ENCODE data around the gene PRKCB. TPM values are rescaled to one million over a fixed set of nuclear protein-coding genes. Genes with fewer than 3 reads are reported as not detected.

PRKCB gene
- total RNA-seq, 6 experiments from 2014 or later: not detected

DNA sequence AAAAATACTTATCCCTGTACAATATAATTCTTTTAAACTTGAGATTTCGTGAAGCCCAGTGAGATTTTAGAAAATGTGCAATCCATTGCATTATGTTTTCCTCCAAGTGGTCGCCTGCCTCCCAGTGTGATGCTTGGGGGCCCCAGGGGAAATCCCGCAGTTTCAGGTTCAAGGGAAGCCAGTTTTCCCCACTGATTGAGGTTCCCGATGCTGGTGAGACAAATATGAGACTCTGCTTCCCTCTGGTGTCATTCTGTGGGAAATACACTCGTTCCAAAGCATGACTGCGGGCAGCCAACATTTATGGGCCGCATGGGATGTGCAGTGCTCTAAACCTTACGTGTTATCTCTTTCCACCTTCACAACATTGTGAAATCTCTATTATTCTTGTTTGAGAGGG is 200.8 kb downstream of the PRKCB start:
- Mint-ChIP-seq H3K9me3 (no peaks in the 10 kb centered on the region), H3K4me3 (no peak overlapping the region), H3K4me1 (ENCODE audit: low read depth) (no peaks in the 10 kb centered on the region), H3K36me3 (ENCODE audit: low read depth) (no peaks in the 10 kb centered on the region), H3K27ac (no peak overlapping the region), H3K27me3 (ENCODE audit: insufficient read depth) (peaks cover 7% of the 10 kb centered on the region; the same call in 1 of the 2 replicates)
- peak; percentile 78 for TF ChIP-seq CTCF (IDR thresholded peaks at IDR 0.05)
- peak; percentile 41 for DNase-seq

DNA sequence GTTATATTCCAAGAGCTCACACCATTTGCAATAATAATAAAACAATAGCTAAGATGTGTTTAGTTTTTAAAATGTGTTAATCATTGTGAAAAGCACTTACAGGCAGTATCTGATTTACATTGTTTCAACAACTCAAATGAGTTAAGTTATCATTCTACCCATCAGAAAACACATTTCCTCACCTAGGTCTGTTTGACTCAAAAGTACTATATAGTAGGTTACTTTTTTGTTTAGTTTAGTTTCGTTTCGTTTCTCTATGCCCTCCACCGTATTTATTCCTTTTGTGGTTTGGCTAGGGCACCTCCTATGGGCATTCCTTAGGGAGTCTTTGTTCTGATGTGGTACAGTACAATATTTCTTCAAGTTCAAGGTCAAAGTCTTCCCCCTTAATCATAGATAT is 201.6 kb downstream of the PRKCB start:
- H3K36me3 Mint-ChIP-seq (ENCODE audit: low read depth): no peaks in the 10 kb centered on the region
- no peak for TF ChIP-seq CTCF (IDR thresholded peaks at IDR 0.05)
- H3K4me3 Mint-ChIP-seq: no peak overlapping the region
- peaks cover 7% of the 10 kb centered on the region; the same call in 1 of the 2 replicates for H3K27me3 Mint-ChIP-seq (ENCODE audit: insufficient read depth)
- no peaks in the 10 kb centered on the region for H3K4me1 Mint-ChIP-seq (ENCODE audit: low read depth)
- H3K9me3 Mint-ChIP-seq: no peaks in the 10 kb centered on the region
- no peak overlapping the region for H3K27ac Mint-ChIP-seq
- DNase-seq: no peak

- H3K27ac Mint-ChIP-seq: no peak overlapping the region
- DNase-seq: peak; percentile 60
Measured at GRCh38 chr16:24041834-24042631, 206.2 kb downstream of the PRKCB start.

DNA sequence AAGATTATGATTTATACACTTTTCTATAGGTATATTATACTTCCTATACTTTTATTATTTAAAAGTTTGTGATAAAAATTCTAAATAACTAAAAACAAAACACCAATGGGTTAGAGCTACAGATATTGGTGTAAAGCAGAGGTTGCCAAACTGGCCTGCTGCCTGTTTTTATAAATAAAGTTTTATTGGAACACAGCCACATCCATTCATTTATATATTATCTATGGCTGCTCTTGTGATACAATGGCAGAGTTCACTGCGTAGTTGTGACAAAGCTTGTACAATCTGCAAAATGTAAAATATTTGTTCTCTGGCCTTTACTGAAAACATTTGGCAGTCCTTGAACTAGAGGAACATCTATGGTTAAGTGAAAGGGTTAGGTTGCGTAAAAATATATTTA is 208.7 kb downstream of the PRKCB start:
- H3K4me1 Mint-ChIP-seq (ENCODE audit: low read depth): no peaks in the 10 kb centered on the region
- no peak overlapping the region for H3K4me3 Mint-ChIP-seq
- H3K27ac Mint-ChIP-seq: no peak overlapping the region
- no peaks in the 10 kb centered on the region for H3K36me3 Mint-ChIP-seq (ENCODE audit: low read depth)
- no peaks in the 10 kb centered on the region for H3K9me3 Mint-ChIP-seq
- no peak for DNase-seq
- H3K27me3 Mint-ChIP-seq (ENCODE audit: insufficient read depth): peaks cover 5% of the 10 kb centered on the region
- no peak for TF ChIP-seq CTCF (IDR thresholded peaks at IDR 0.05)

More at GRCh38 chr16:24041834-24042631, 206.2 kb downstream of the PRKCB start:
- Mint-ChIP-seq H3K27me3 (ENCODE audit: insufficient read depth) (peaks cover 1% of the 10 kb centered on the region), H3K9me3 (no peaks in the 10 kb centered on the region), H3K4me1 (ENCODE audit: low read depth) (no peaks in the 10 kb centered on the region), H3K36me3 (ENCODE audit: low read depth) (no peaks in the 10 kb centered on the region), H3K4me3 (no peak overlapping the region)
- peak; percentile 92 for TF ChIP-seq CTCF (IDR thresholded peaks at IDR 0.05)

GRCh38 chr16:24045641-24046040 is 209.9 kb downstream of the PRKCB start:
- peaks cover 5% of the 10 kb centered on the region for H3K27me3 Mint-ChIP-seq (ENCODE audit: insufficient read depth)

More at GRCh38 chr16:24045641-24046040, 209.9 kb downstream of the PRKCB start:
- DNase-seq: no peak
- peak; percentile 47; the same call in 1 of the 2 replicates for TF ChIP-seq CTCF (IDR thresholded peaks at IDR 0.05)
- H3K4me1 Mint-ChIP-seq (ENCODE audit: low read depth): no peaks in the 10 kb centered on the region
- H3K36me3 Mint-ChIP-seq (ENCODE audit: low read depth): no peaks in the 10 kb centered on the region
- no peak overlapping the region for H3K4me3 Mint-ChIP-seq
- H3K9me3 Mint-ChIP-seq: no peaks in the 10 kb centered on the region
- H3K27ac Mint-ChIP-seq: no peak overlapping the region
